ENCODE results near the gene CAMK2D. TPM values are rescaled to one million over a fixed set of nuclear protein-coding genes. Genes with fewer than 3 reads are reported as not detected.
"Not testable (repeated sequence)": the region's sequence is repeated elsewhere in the genome, so short reads cannot be mapped to it uniquely, and the experiment has no call there.

CAMK2D gene
- 114 and 165 TPM in 2 replicates for total RNA-seq (2014; rRNA removed; shearing (Covaris generic); ENCODE audit: low replicate concordance)

- Histone ChIP-seq H3K27ac (ENCODE audit: low read length) (peak within 1 kb of the TSS; percentile 98), H3K4me3 (ENCODE audit: low read length) (peak within 1 kb of the TSS; percentile 69), H3K9me2 (replicated peaks; ENCODE audit: insufficient read depth, low read length) (no peaks in the 10 kb centered on the region), H3K27me3 (ENCODE audit: low read length) (no peaks in the 10 kb centered on the region), H3K4me1 (ENCODE audit: low read length) (peaks cover 40% of the 10 kb centered on the region), H3K36me3 (ENCODE audit: insufficient read depth, low read length) (peaks cover 21% of the 10 kb centered on the region), H4K20me1 (ENCODE audit: insufficient read depth, low read depth, low read length) (no peaks in the 10 kb centered on the region), H2AFZ (ENCODE audit: low read length) (no peak within 1 kb of the TSS; the same call in 1 of the 2 replicates), H3K9me3 (ENCODE audit: low read length) (no peaks in the 10 kb centered on the region), H3K4me2 (ENCODE audit: low read depth, low read length, poor library complexity, severe bottlenecking) (peak within 1 kb of the TSS; percentile 81), H3K9ac (ENCODE audit: low read length) (peak within 1 kb of the TSS; percentile 78), H3K79me2 (ENCODE audit: low read length) (peaks cover 47% of the 10 kb centered on the region)
- DNase-seq: peak; percentile 92
Observed at GRCh38 chr4:113761620-113762185, at the start of gene CAMK2D. Gene CAMK2D (minus strand): TSS chr4:113761738. CDS start chr4:113761068, 670 bp downstream.

DNA sequence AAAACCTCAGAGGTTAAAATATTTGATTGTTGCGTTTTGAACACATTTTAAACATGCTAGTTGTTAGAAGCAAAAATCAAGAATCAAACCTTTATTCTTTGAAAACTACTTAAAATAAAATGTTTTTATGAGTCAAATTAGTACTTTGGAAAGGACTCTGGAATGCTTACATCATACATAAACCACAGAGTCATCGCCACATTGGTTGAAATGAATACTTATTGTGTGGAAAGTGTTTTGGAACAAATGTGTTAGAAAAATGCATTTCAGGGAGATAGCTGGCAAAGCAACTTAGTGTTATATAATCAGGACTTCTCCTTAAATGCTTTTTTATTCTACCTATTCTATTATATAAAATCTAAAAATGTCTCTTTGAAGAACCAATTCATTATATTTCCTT, 49.4 kb upstream of the CAMK2D start:
- no peaks in the 10 kb centered on the region for H3K36me3 ChIP-seq (ENCODE audit: insufficient read depth, low read length)
- no peak overlapping the region for H3K4me2 ChIP-seq (ENCODE audit: low read depth, low read length, poor library complexity, severe bottlenecking)
- no peak overlapping the region for H3K27ac ChIP-seq (ENCODE audit: low read length)
- H3K27me3 ChIP-seq (ENCODE audit: low read length): no peaks in the 10 kb centered on the region
- H3K79me2 ChIP-seq (ENCODE audit: low read length): no peaks in the 10 kb centered on the region
- H4K20me1 ChIP-seq (ENCODE audit: insufficient read depth, low read depth, low read length): no peaks in the 10 kb centered on the region
- no peak overlapping the region for H3K9ac ChIP-seq (ENCODE audit: low read length)
- no peaks in the 10 kb centered on the region for H3K9me3 ChIP-seq (ENCODE audit: low read length)
- DNase-seq: no peak
- H3K4me1 ChIP-seq (ENCODE audit: low read length): no peaks in the 10 kb centered on the region
- no peak overlapping the region for H3K4me3 ChIP-seq (ENCODE audit: low read length)
- H3K9me2 ChIP-seq (replicated peaks; ENCODE audit: insufficient read depth, low read length): no peaks in the 10 kb centered on the region
- H2AFZ ChIP-seq (ENCODE audit: low read length): no peak overlapping the region

DNA sequence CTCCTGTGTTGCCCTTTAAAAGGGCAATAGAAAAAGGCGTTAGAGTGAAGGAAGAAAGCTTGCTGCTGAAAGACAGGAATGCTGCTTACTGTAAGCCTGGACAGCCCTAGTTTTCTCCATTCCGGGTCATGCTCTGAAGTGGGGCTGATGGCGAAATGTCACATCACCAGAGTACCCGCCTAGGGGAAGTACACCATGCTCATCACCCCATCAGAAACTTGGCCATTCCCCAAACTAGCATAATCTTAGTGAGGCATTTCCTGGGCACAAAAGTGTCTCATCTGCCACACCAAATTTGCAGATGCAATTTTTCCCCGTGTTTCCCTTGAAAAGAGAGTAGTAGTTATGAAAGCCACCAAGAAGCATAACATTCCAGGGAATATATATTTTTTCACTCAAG, 47.8 kb upstream of the CAMK2D start:
- H3K9ac ChIP-seq (ENCODE audit: low read length): no peak overlapping the region
- no peak overlapping the region for H3K4me2 ChIP-seq (ENCODE audit: low read depth, low read length, poor library complexity, severe bottlenecking)
- H3K79me2 ChIP-seq (ENCODE audit: low read length): no peaks in the 10 kb centered on the region
- H3K36me3 ChIP-seq (ENCODE audit: insufficient read depth, low read length): no peaks in the 10 kb centered on the region
- H2AFZ ChIP-seq (ENCODE audit: low read length): no peak overlapping the region
- H3K27me3 ChIP-seq (ENCODE audit: low read length): no peaks in the 10 kb centered on the region
- H4K20me1 ChIP-seq (ENCODE audit: insufficient read depth, low read depth, low read length): no peaks in the 10 kb centered on the region
- no peaks in the 10 kb centered on the region for H3K9me3 ChIP-seq (ENCODE audit: low read length)
- no peaks in the 10 kb centered on the region for H3K9me2 ChIP-seq (replicated peaks; ENCODE audit: insufficient read depth, low read length)
- DNase-seq: peak; percentile 41
- H3K27ac ChIP-seq (ENCODE audit: low read length): no peak overlapping the region
- H3K4me1 ChIP-seq (ENCODE audit: low read length): no peaks in the 10 kb centered on the region
- no peak overlapping the region for H3K4me3 ChIP-seq (ENCODE audit: low read length)

- no peaks in the 10 kb centered on the region for H3K9me3 ChIP-seq (ENCODE audit: low read length)
- H4K20me1 ChIP-seq (ENCODE audit: insufficient read depth, low read depth, low read length): no peaks in the 10 kb centered on the region
- H2AFZ ChIP-seq (ENCODE audit: low read length): no peak overlapping the region
- H3K27me3 ChIP-seq (ENCODE audit: low read length): no peaks in the 10 kb centered on the region
- no peaks in the 10 kb centered on the region for H3K9me2 ChIP-seq (replicated peaks; ENCODE audit: insufficient read depth, low read length)
- no peak overlapping the region for H3K4me2 ChIP-seq (ENCODE audit: low read depth, low read length, poor library complexity, severe bottlenecking)
- no peak overlapping the region for H3K9ac ChIP-seq (ENCODE audit: low read length)
- no peaks in the 10 kb centered on the region for H3K4me1 ChIP-seq (ENCODE audit: low read length)
- no peak overlapping the region for H3K27ac ChIP-seq (ENCODE audit: low read length)
- H3K79me2 ChIP-seq (ENCODE audit: low read length): no peaks in the 10 kb centered on the region
- H3K4me3 ChIP-seq (ENCODE audit: low read length): no peak overlapping the region
- DNase-seq: no peak
- H3K36me3 ChIP-seq (ENCODE audit: insufficient read depth, low read length): no peaks in the 10 kb centered on the region
Observed at GRCh38 chr4:113806850-113807249, 45.3 kb upstream of the CAMK2D start.

- no peak overlapping the region for H3K9ac ChIP-seq (ENCODE audit: low read length)
- H3K4me3 ChIP-seq (ENCODE audit: low read length): no peak overlapping the region
- no peaks in the 10 kb centered on the region for H3K9me2 ChIP-seq (replicated peaks; ENCODE audit: insufficient read depth, low read length)
- DNase-seq: no peak
- no peak overlapping the region for H3K27ac ChIP-seq (ENCODE audit: low read length)
- H3K27me3 ChIP-seq (ENCODE audit: low read length): no peaks in the 10 kb centered on the region
- no peak overlapping the region for H2AFZ ChIP-seq (ENCODE audit: low read length)
- no peak overlapping the region for H3K4me2 ChIP-seq (ENCODE audit: low read depth, low read length, poor library complexity, severe bottlenecking)
- no peaks in the 10 kb centered on the region for H3K4me1 ChIP-seq (ENCODE audit: low read length)
- no peaks in the 10 kb centered on the region for H3K36me3 ChIP-seq (ENCODE audit: insufficient read depth, low read length)
- no peaks in the 10 kb centered on the region for H3K9me3 ChIP-seq (ENCODE audit: low read length)
- H4K20me1 ChIP-seq (ENCODE audit: insufficient read depth, low read depth, low read length): no peaks in the 10 kb centered on the region
- H3K79me2 ChIP-seq (ENCODE audit: low read length): no peaks in the 10 kb centered on the region
Observed at GRCh38 chr4:113801882-113802281, 40.3 kb upstream of the CAMK2D start.

- H3K9me3 ChIP-seq (ENCODE audit: low read length); H2AFZ ChIP-seq (ENCODE audit: low read length); H3K36me3 ChIP-seq (ENCODE audit: insufficient read depth, low read length); H3K4me2 ChIP-seq (ENCODE audit: low read depth, low read length, poor library complexity, severe bottlenecking); DNase-seq; H3K79me2 ChIP-seq (ENCODE audit: low read length); H3K9ac ChIP-seq (ENCODE audit: low read length); H3K27ac ChIP-seq (ENCODE audit: low read length); H3K27me3 ChIP-seq (ENCODE audit: low read length); H3K9me2 ChIP-seq (replicated peaks; ENCODE audit: insufficient read depth, low read length); H3K4me3 ChIP-seq (ENCODE audit: low read length); H3K4me1 ChIP-seq (ENCODE audit: low read length); H4K20me1 ChIP-seq (ENCODE audit: insufficient read depth, low read depth, low read length): not testable (repeated sequence)
Observed at GRCh38 chr4:113796381-113796780, 34.8 kb upstream of the CAMK2D start.

GRCh38 chr4:113790478-113790877, 28.9 kb upstream of the CAMK2D start:
- H4K20me1 ChIP-seq (ENCODE audit: insufficient read depth, low read depth, low read length): no peaks in the 10 kb centered on the region
- no peaks in the 10 kb centered on the region; the same call in 1 of the 2 replicates for H3K27me3 ChIP-seq (ENCODE audit: low read length)
- peaks cover 6% of the 10 kb centered on the region; the same call in 1 of the 2 replicates for H3K4me1 ChIP-seq (ENCODE audit: low read length)
- no peaks in the 10 kb centered on the region for H3K9me2 ChIP-seq (replicated peaks; ENCODE audit: insufficient read depth, low read length)
- no peak overlapping the region for H3K4me3 ChIP-seq (ENCODE audit: low read length)
- no peaks in the 10 kb centered on the region for H3K36me3 ChIP-seq (ENCODE audit: insufficient read depth, low read length)
- H3K9me3 ChIP-seq (ENCODE audit: low read length): no peaks in the 10 kb centered on the region
- no peak overlapping the region for H2AFZ ChIP-seq (ENCODE audit: low read length)
- no peak overlapping the region for H3K27ac ChIP-seq (ENCODE audit: low read length)
- no peak for DNase-seq
- no peak overlapping the region for H3K4me2 ChIP-seq (ENCODE audit: low read depth, low read length, poor library complexity, severe bottlenecking)
- H3K79me2 ChIP-seq (ENCODE audit: low read length): no peaks in the 10 kb centered on the region
- no peak overlapping the region for H3K9ac ChIP-seq (ENCODE audit: low read length)

GRCh38 chr4:113788888-113789287, 27.4 kb upstream of the CAMK2D start:
- no peak for DNase-seq
- Histone ChIP-seq H3K27ac (ENCODE audit: low read length) (no peak overlapping the region), H3K9ac (ENCODE audit: low read length) (no peak overlapping the region)

More at GRCh38 chr4:113788888-113789287, 27.4 kb upstream of the CAMK2D start:
- H3K9me2 ChIP-seq (replicated peaks; ENCODE audit: insufficient read depth, low read length): no peaks in the 10 kb centered on the region
- H3K4me1 ChIP-seq (ENCODE audit: low read length): peaks cover 6% of the 10 kb centered on the region; the same call in 1 of the 2 replicates
- H3K4me3 ChIP-seq (ENCODE audit: low read length): no peak overlapping the region
- no peaks in the 10 kb centered on the region; the same call in 1 of the 2 replicates for H3K27me3 ChIP-seq (ENCODE audit: low read length)
- H3K36me3 ChIP-seq (ENCODE audit: insufficient read depth, low read length): no peaks in the 10 kb centered on the region
- H2AFZ ChIP-seq (ENCODE audit: low read length): no peak overlapping the region
- no peaks in the 10 kb centered on the region for H3K79me2 ChIP-seq (ENCODE audit: low read length)
- no peak overlapping the region for H3K4me2 ChIP-seq (ENCODE audit: low read depth, low read length, poor library complexity, severe bottlenecking)
- no peaks in the 10 kb centered on the region for H4K20me1 ChIP-seq (ENCODE audit: insufficient read depth, low read depth, low read length)
- no peaks in the 10 kb centered on the region for H3K9me3 ChIP-seq (ENCODE audit: low read length)

All from Karpas-422 (cell line).